NB4 (cell line): Measurements from ENCODE around the gene PLCH1.
"Not testable (repeated sequence)": the region's sequence is repeated elsewhere in the genome, so short reads cannot be mapped to it uniquely, and the experiment has no call there.

ENCODE experiments used
- DNase-seq: peaks from one replicate; pipeline ENCODE4 v3.0.0; 2010; ENCODE audit warnings: low read depth
- H3K4me3 ChIP-seq: one replicate; pipeline ENCODE4 v1.5.1; 2011; ENCODE audit warnings: mild to moderate bottlenecking, low read depth, low read length, moderate library complexity
- CTCF ChIP-seq: IDR thresholded peaks from one replicate; pipeline ENCODE4 v1.5.1; 2012; ENCODE audit warnings: low read depth, low read length
- MYC ChIP-seq: IDR thresholded peaks from 2 replicates; pipeline ENCODE4 v1.6.1; 2011; ENCODE audit warnings: low read depth, low read length
- POLR2A ChIP-seq: IDR thresholded peaks from 2 replicates; pipeline ENCODE4 v1.6.1; 2011; ENCODE audit warnings: mild to moderate bottlenecking; ENCODE audit not compliant: insufficient read length; ENCODE audit errors: extremely low read depth
- TF ChIP-seq, protein P1 (sequence below): IDR thresholded peaks from 2 replicates; pipeline ENCODE4 v1.6.1; 2011; ENCODE audit warnings: low read depth, low read length

PLCH1 gene

GRCh38 chr3:155641956-155642355 is 102.9 kb downstream of the PLCH1 start:
- H3K4me3 ChIP-seq = no peak overlapping the region
- TF ChIP-seq, protein P1, sequence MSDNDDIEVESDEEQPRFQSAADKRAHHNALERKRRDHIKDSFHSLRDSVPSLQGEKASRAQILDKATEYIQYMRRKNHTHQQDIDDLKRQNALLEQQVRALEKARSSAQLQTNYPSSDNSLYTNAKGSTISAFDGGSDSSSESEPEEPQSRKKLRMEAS = no peak
- TF ChIP-seq POLR2A (no peak), MYC (no peak), CTCF (no peak)
- no peak for DNase-seq

DNA sequence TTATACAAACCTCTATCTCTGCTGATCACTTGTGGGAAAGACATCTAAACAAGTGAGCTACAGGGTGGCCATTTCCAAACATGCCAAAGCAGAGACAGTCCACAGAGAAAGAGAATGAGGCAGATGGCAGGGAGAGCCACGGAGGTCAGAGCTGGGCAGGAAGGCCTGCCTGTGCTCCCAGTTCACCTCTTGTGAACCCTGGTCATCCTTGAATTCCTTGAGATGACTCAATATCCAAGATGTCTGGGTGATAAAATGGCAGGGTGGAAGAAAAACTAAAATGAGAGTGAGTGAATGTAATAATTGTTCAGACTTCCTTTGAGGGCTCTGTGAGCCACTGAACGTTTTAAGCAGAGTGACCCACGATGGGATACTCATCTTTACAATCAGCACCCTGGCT is 104.8 kb downstream of the PLCH1 start:
- TF ChIP-seq, protein P1 = no peak
- no peak for TF ChIP-seq MYC
- no peak for TF ChIP-seq CTCF
- TF ChIP-seq POLR2A = no peak
- no peak for DNase-seq
- H3K4me3 ChIP-seq = no peak overlapping the region

GRCh38 chr3:155639462-155640055 is 105.3 kb downstream of the PLCH1 start:
- no peak overlapping the region for H3K4me3 ChIP-seq
- no peak for DNase-seq
- no peak for TF ChIP-seq CTCF
- TF ChIP-seq MYC = no peak
- TF ChIP-seq POLR2A = no peak
- TF ChIP-seq, protein P1 = no peak

DNA sequence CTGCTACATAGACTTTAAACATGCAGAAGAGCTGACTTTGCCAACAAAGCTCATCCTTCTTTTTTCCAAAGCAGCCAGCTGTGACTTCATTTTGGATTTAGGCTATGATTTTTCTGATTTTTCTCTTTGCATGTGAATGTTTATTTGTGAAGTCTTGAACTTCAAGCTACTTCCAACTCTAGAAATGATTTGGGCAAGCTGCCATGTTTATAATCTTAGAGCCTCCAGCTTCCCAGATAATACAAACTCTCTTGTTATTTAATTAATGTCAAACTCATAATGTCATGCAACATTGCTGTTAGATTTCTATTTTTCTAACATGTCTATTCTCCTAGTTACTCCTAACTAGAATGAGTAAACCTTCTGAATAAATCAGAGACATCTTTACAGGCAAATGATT is 106.4 kb downstream of the PLCH1 start:
- not testable (repeated sequence) for H3K4me3 ChIP-seq, DNase-seq

- H3K4me3 ChIP-seq = no peak overlapping the region
- no peak for TF ChIP-seq MYC
- TF ChIP-seq, protein P1 = no peak
- no peak for TF ChIP-seq POLR2A
- TF ChIP-seq CTCF = no peak
- no peak for DNase-seq
Measured at GRCh38 chr3:155637567-155637966, 107.3 kb downstream of the PLCH1 start.

GRCh38 chr3:155635056-155635455 is 109.8 kb downstream of the PLCH1 start:
- TF ChIP-seq, protein P1 = no peak
- TF ChIP-seq CTCF (no peak), MYC (no peak), POLR2A (no peak)
- H3K4me3 ChIP-seq = no peak overlapping the region
- no peak for DNase-seq
